Caco-2 (cell line): ENCODE measurements around the gene ENO3. TPM values are rescaled to one million over a fixed set of nuclear protein-coding genes. Genes with fewer than 3 reads are reported as not detected.
"Not testable (repeated sequence)": the region's sequence is repeated elsewhere in the genome, so short reads cannot be mapped to it uniquely, and the experiment has no call there.

ENCODE experiments used
- BruUV-seq: library from RNA; stranded (reverse); fragments of 400-500 nt; replicated peaks from 2 replicates; lab custom pipeline; 2021; lab: Mats Ljungman, UMichigan
- CTCF ChIA-PET: fragments of 300-600 bp; sonication (Branson Sonifier 250); formaldehyde crosslinking; loops from one replicate; lab custom pipeline; 2022; ENCODE audit warnings: antibody characterized with exemption; lab: Charles Lee
- POLR2A ChIA-PET: fragments of 300-600 bp; sonication (Branson Sonifier 250); formaldehyde crosslinking; loops from one replicate; lab custom pipeline; 2022; ENCODE audit warnings: antibody characterized with exemption; lab: Charles Lee
- DNase-seq, 2 experiments: peaks; one replicate each; pipeline versions ENCODE4 v3.0.0 to v3.0.0-alpha.2; 2020 to 2022
- H3K27me3 ChIP-seq: replicated peaks from 2 replicates; pipeline ENCODE4 v1.6.0; 2011; ENCODE audit warnings: low read length; ENCODE audit not compliant: control insufficient read depth, insufficient read depth
- H3K36me3 ChIP-seq: 2 replicates; pipeline ENCODE4 v1.5.1; 2011; ENCODE audit warnings: low read length; ENCODE audit not compliant: control insufficient read depth, insufficient read depth
- H3K4me1 ChIP-seq: fragments of 250-450 bp; sonication (Bioruptor Pico); 2 replicates; pipeline ENCODE4 v1.5.1; 2020; ENCODE audit warnings: mild to moderate bottlenecking
- H3K4me3 ChIP-seq: 2 replicates; pipeline ENCODE4 v1.5.1; 2011; ENCODE audit warnings: low read depth, mild to moderate bottlenecking, control low read depth, low read length
- H3K9me3 ChIP-seq: fragments of 250-450 bp; sonication (Bioruptor Pico); 2 replicates; pipeline ENCODE4 v1.5.1; 2020; ENCODE audit warnings: mild to moderate bottlenecking, moderate library complexity
- H3K27ac Mint-ChIP-seq: one replicate; pipeline ENCODE4 v1.8.0; 2022; ENCODE audit warnings: mixed read lengths; ENCODE audit not compliant: unreplicated experiment
- H3K27me3 Mint-ChIP-seq: one replicate; pipeline ENCODE4 v1.8.0; 2022; ENCODE audit warnings: mixed read lengths; ENCODE audit not compliant: insufficient read depth, unreplicated experiment
- H3K36me3 Mint-ChIP-seq: one replicate; pipeline ENCODE4 v1.8.0; 2022; ENCODE audit warnings: mild to moderate bottlenecking, mixed read lengths; ENCODE audit not compliant: insufficient read depth, unreplicated experiment
- H3K4me1 Mint-ChIP-seq: one replicate; pipeline ENCODE4 v1.8.0; 2022; ENCODE audit warnings: low read depth, mixed read lengths; ENCODE audit not compliant: unreplicated experiment
- H3K4me3 Mint-ChIP-seq: one replicate; pipeline ENCODE4 v1.8.0; 2022; ENCODE audit warnings: mild to moderate bottlenecking, moderate library complexity, mixed read lengths; ENCODE audit not compliant: unreplicated experiment
- H3K9me3 Mint-ChIP-seq: one replicate; pipeline ENCODE4 v1.8.0; 2022; ENCODE audit warnings: mixed read lengths; ENCODE audit not compliant: unreplicated experiment
- CTCF ChIP-seq, 2 experiments: fragments of 200-600 bp in 1 of 2; IDR thresholded peaks; 1 replicate in 1 of 2; 2 replicates in 1 of 2; pipeline versions ENCODE4 v1.5.1 to v1.8.0; 2011 to 2022; ENCODE audit warnings: antibody characterized with exemption in 1 of 2, control low read depth in 1 of 2, inconsistent platforms in 1 of 2, low read depth in 1 of 2, low read length in 1 of 2, mild to moderate bottlenecking in 1 of 2, moderate library complexity in 1 of 2; ENCODE audit not compliant: insufficient read depth in 1 of 2, severe bottlenecking in 1 of 2, unreplicated experiment in 1 of 2
- intact Hi-C: fragments of 100-400 bp; cut with micrococcal nuclease; formaldehyde crosslinking; loops from one replicate; pipeline ENCODE4 v1.10.0; 2022; ENCODE audit not compliant: unreplicated experiment
- total RNA-seq: library from RNA; stranded (reverse); gene quantifications from 2 replicates; pipeline ENCODE4 v1.2.3, GENCODE V29; 2022

Gene ENO3
- total RNA-seq, 1 experiment from 2014 or later = 8.1 TPM

- H3K4me3 ChIP-seq = no peak overlapping the region
- Mint-ChIP-seq H3K4me1 (no peaks in the 10 kb centered on the region), H3K9me3 (no peaks in the 10 kb centered on the region), H3K27ac (no peak overlapping the region), H3K4me3 (no peak overlapping the region), H3K27me3 (no peaks in the 10 kb centered on the region), H3K36me3 (no peaks in the 10 kb centered on the region)
- peak; percentile 47 to 52 for TF ChIP-seq CTCF (IDR thresholded peaks at IDR 0.05; ENCODE audit: insufficient read depth in 1 of 2, low read depth in 1 of 2, low read length in 1 of 2, severe bottlenecking in 1 of 2, unreplicated experiment in 1 of 2)
- ChIA-PET CTCF (interaction anchor here (0.6 to 2.2 kb wide), 7 partner anchors 26 to 156 kb away, joined by 3 to 19 read pairs (median 4); partner anchors contain the start of genes CAMTA2, RNF167, SLC25A11 and SPAG7), POLR2A (interaction anchor here (0.6 to 1.9 kb wide), 3 partner anchors 31 to 119 kb away, joined by 6 to 19 read pairs (median 10); partner anchors contain the start of genes RNF167, SLC25A11 and SPAG7)
- no peaks in the 10 kb centered on the region for H3K27me3 ChIP-seq
- DNase-seq = peak; percentile 80 to 86
- H3K4me1 ChIP-seq = peaks cover 6% of the 10 kb centered on the region
- no peaks in the 10 kb centered on the region for H3K9me3 ChIP-seq
- BruUV-seq = no TSS peak
- H3K36me3 ChIP-seq = no peaks in the 10 kb centered on the region
- intact Hi-C loops = loop anchor here (1.0 kb wide), 1 partner anchor 30 kb away; no protein-coding TSS in a partner anchor
Measured at GRCh38 chr17:4908711-4909496, 42.0 kb upstream of the ENO3 start.

GRCh38 chr17:4913994-4914393 lies 36.9 kb upstream of the ENO3 start:
- Mint-ChIP-seq H3K27me3 (no peaks in the 10 kb centered on the region), H3K4me3 (no peak overlapping the region), H3K36me3 (no peaks in the 10 kb centered on the region), H3K4me1 (no peaks in the 10 kb centered on the region), H3K27ac (no peak overlapping the region), H3K9me3 (no peaks in the 10 kb centered on the region)
- no TSS peak for BruUV-seq
- CTCF ChIA-PET = interaction anchor here (0.5 to 1.5 kb wide), 2 partner anchors 11 to 43 kb away, joined by 3 to 8 read pairs; partner anchors contain the start of gene CHRNE
- H3K27me3 ChIP-seq = no peaks in the 10 kb centered on the region
- intact Hi-C loops = no loop called here
- no peak for TF ChIP-seq CTCF (IDR thresholded peaks at IDR 0.05; ENCODE audit: insufficient read depth in 1 of 2, low read depth in 1 of 2, low read length in 1 of 2, severe bottlenecking in 1 of 2, unreplicated experiment in 1 of 2)
- H3K4me3 ChIP-seq = no peak overlapping the region
- no peak for DNase-seq
- POLR2A ChIA-PET = interaction anchor here (0.9 kb wide), 1 partner anchor 26 kb away, joined by 3 read pairs; the partner anchor contains the start of genes RNF167 and SLC25A11
- no peaks in the 10 kb centered on the region for H3K9me3 ChIP-seq
- H3K4me1 ChIP-seq = peaks cover 6% of the 10 kb centered on the region
- H3K36me3 ChIP-seq = no peaks in the 10 kb centered on the region

GRCh38 chr17:4914551-4914950 lies 36.4 kb upstream of the ENO3 start:
- H3K36me3 Mint-ChIP-seq, H3K9me3 ChIP-seq, H3K4me1 Mint-ChIP-seq, H3K27me3 Mint-ChIP-seq, DNase-seq, intact Hi-C loops, H3K4me1 ChIP-seq, H3K4me3 Mint-ChIP-seq, POLR2A ChIA-PET, H3K4me3 ChIP-seq, H3K27me3 ChIP-seq, BruUV-seq, H3K9me3 Mint-ChIP-seq, H3K36me3 ChIP-seq, H3K27ac Mint-ChIP-seq: not testable (repeated sequence)
- CTCF ChIA-PET = interaction anchor here (0.5 to 1.5 kb wide), 2 partner anchors 11 to 44 kb away, joined by 3 to 8 read pairs; partner anchors contain the start of gene CHRNE
